ENCODE data around the gene NHERF2.

DNA sequence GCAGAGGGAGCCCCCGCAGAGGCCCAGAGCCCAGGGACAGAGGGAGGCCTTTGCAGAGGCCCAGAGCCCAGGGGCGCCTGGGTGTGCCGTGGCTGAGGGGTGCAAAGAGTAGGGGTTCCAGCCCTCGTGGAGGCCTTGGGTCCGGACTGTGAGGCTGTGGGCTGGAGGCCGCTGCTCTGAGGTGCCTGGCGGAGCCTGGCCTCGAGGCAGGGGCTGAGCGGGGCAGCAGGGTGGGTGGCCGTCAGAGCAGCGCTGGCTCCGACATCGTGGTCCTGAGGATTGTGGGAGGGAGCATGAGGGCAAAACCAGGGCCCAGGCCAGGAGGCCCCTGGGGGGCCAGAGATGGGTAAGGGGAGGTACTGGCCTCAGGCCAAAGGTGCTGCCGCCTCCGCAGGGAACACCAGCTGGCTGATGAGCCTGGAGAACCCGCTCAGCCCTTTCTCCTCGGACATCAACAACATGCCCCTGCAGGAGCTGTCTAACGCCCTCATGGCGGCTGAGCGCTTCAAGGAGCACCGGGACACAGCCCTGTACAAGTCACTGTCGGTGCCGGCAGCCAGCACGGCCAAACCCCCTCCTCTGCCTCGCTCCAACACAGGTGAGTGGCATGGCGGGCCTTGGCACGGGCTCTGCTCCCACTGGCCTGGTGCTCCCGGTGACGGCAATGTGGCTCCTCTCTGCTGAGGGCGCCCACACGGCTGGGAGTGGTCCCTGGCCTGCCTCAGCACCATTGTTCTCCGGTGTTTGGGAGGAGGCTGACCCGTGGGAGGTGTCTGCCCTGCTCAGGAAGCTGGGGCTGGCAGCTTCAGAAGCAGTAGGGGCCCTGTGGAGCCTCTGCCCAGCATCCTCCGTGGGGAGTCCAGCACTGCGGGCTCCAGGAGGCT is 54.7 kb downstream of the NHERF2 start:
- no peak for TF ChIP-seq EZH2 (IDR thresholded peaks at IDR 0.05; ENCODE audit: borderline replicate concordance, low read depth, low read length)
- no peak for TF ChIP-seq BRD4 (IDR thresholded peaks at IDR 0.05)

Measured in K562 (cell line).